Colonic mucosa (tissue), 4 donors: ENCODE data around the gene HMBS. TPM values are rescaled to one million over a fixed set of nuclear protein-coding genes. Genes with fewer than 3 reads are reported as not detected.

Source experiments
- DNase-seq: peaks from one replicate; pipeline ENCODE4 v3.0.0-alpha.2; 2020
- H3K27ac ChIP-seq: fragments of 200-600 bp; one replicate; pipeline ENCODE4 v1.8.0; 2021
- H3K27me3 ChIP-seq: fragments of 200-600 bp; one replicate; pipeline ENCODE4 v1.8.0; 2021
- H3K36me3 ChIP-seq: fragments of 200-600 bp; one replicate; pipeline ENCODE4 v1.8.0; 2021
- H3K4me1 ChIP-seq: fragments of 200-600 bp; one replicate; pipeline ENCODE4 v1.8.0; 2021; ENCODE audit warnings: mild to moderate bottlenecking
- H3K4me3 ChIP-seq: fragments of 200-600 bp; one replicate; pipeline ENCODE4 v1.8.0; 2021
- H3K9ac ChIP-seq, 2 donors: one replicate each; pipeline ENCODE4 v1.7.0; 2013; ENCODE audit warnings: control low read depth in 2 of 2, low read depth in 2 of 2, low read length in 2 of 2
- H3K9me3 ChIP-seq: fragments of 200-600 bp; one replicate; pipeline ENCODE4 v1.8.0; 2021
- intact Hi-C: fragments of 100-400 bp; cut with DNase I; formaldehyde crosslinking; loops from one replicate; pipeline ENCODE4 v1.14.1; 2022
- total RNA-seq, 2 donors: library from RNA; stranded (reverse); fragmentation: NEBNext Ultra II Directional in 1 of 2; extraction: Animal tissue kit (Norgen Biotek cat#: 25700) in 1 of 2; gene quantifications; one replicate each; pipeline ENCODE4 v1.2.1, GENCODE V29; 2021
- TF ChIP-seq, protein P1 (sequence below): fragments of 200-600 bp; IDR thresholded peaks from one replicate; pipeline ENCODE4 v1.8.0; 2022; ENCODE audit warnings: antibody characterized with exemption, mild to moderate bottlenecking
- donor health status: healthy.
- donor health status: DM: no; HTN: no; CAD: no.
- donor health status: DM: no; HTN: no; CAD: no.

HMBS gene
- total RNA-seq, 2 donors from 2014 or later: 18.7 to 50.5 TPM

DNA sequence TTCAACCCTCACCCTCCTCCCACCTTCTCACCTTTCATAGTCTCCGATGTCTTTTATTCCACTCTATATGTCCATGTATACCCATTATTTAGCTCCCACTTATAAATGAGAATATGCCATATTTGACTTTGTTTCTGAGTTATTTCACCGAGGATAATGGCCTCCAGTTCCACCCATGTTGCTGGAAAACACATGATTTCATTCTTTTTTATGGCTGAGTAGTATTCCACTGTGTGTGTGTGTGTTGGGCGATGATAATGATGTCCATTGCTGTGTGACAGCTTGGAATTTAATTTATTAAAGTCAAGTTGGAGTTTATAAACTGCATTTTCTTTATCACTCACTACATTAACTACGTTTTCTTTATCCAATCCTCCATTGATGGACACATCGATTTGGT, 33.5 kb downstream of the HMBS start:
- H3K4me3 ChIP-seq: no peak overlapping the region
- H3K36me3 ChIP-seq: no peaks in the 10 kb centered on the region
- intact Hi-C loops: no loop called here
- H3K4me1 ChIP-seq: peaks cover 5% of the 10 kb centered on the region
- no peak overlapping the region for H3K9ac ChIP-seq
- no peaks in the 10 kb centered on the region for H3K27me3 ChIP-seq
- H3K9me3 ChIP-seq: no peaks in the 10 kb centered on the region
- TF ChIP-seq, protein P1, sequence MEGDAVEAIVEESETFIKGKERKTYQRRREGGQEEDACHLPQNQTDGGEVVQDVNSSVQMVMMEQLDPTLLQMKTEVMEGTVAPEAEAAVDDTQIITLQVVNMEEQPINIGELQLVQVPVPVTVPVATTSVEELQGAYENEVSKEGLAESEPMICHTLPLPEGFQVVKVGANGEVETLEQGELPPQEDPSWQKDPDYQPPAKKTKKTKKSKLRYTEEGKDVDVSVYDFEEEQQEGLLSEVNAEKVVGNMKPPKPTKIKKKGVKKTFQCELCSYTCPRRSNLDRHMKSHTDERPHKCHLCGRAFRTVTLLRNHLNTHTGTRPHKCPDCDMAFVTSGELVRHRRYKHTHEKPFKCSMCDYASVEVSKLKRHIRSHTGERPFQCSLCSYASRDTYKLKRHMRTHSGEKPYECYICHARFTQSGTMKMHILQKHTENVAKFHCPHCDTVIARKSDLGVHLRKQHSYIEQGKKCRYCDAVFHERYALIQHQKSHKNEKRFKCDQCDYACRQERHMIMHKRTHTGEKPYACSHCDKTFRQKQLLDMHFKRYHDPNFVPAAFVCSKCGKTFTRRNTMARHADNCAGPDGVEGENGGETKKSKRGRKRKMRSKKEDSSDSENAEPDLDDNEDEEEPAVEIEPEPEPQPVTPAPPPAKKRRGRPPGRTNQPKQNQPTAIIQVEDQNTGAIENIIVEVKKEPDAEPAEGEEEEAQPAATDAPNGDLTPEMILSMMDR: no peak
- no peak for DNase-seq
- no peak overlapping the region for H3K27ac ChIP-seq

GRCh38 chr11:119118946-119119345, 34.3 kb downstream of the HMBS start:
- TF ChIP-seq, protein P1: no peak
- Histone ChIP-seq H3K36me3 (no peaks in the 10 kb centered on the region), H3K9me3 (no peaks in the 10 kb centered on the region), H3K4me1 (peaks cover 5% of the 10 kb centered on the region), H3K4me3 (no peak overlapping the region), H3K9ac (no peak overlapping the region), H3K27ac (no peak overlapping the region), H3K27me3 (no peaks in the 10 kb centered on the region)
- DNase-seq: no peak
- intact Hi-C loops: no loop called here

DNA sequence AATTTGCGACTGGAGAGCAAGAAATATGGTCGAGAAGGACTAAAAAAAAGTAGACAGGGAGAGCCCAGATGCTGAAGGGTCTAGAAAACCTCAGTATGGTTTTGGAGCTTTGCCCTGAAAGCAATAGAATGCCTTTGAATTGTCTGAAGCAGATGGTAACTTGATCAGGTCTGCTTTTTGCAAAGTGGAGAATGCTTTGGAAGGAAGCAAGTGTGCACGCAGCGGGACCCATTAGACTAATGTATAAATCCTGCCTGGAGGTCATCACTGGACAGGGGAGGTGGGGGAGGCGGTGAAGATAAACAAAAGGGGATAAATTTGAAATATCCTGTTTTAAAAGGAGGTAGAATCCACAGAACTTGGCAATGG, 35.9 kb downstream of the HMBS start:
- intact Hi-C loops: no loop called here
- no peaks in the 10 kb centered on the region for H3K36me3 ChIP-seq
- H3K4me3 ChIP-seq: peak overlapping the region; percentile 79
- H3K9me3 ChIP-seq: no peaks in the 10 kb centered on the region
- no peaks in the 10 kb centered on the region for H3K27me3 ChIP-seq
- no peak for DNase-seq
- no peak overlapping the region for H3K27ac ChIP-seq
- H3K9ac ChIP-seq: peak overlapping the region in 1 of 2 donors; percentile 87
- TF ChIP-seq, protein P1: no peak
- H3K4me1 ChIP-seq: peaks cover 5% of the 10 kb centered on the region

- Histone ChIP-seq H3K9me3 (no peaks in the 10 kb centered on the region), H3K9ac (peak within 1 kb of the TSS; percentile 87 to 92), H3K27ac (peak within 1 kb of the TSS; percentile 91), H3K27me3 (no peaks in the 10 kb centered on the region), H3K4me3 (peak within 1 kb of the TSS; percentile 79), H3K4me1 (peaks cover 5% of the 10 kb centered on the region), H3K36me3 (no peaks in the 10 kb centered on the region)
- TF ChIP-seq, protein P1: no peak
- DNase-seq: peak; percentile 100
- intact Hi-C loops: no loop called here
Observed at GRCh38 chr11:119121008-119121810, 36.5 kb downstream of the HMBS start, which contains the start of gene HINFP. Gene HINFP (plus strand): TSS chr11:119121580. CDS start chr11:119126945, 5,365 bp downstream.

- Histone ChIP-seq H3K4me3 (peak overlapping the region; percentile 79), H3K9ac (peak overlapping the region; percentile 87 to 92), H3K4me1 (peaks cover 5% of the 10 kb centered on the region), H3K27ac (peak overlapping the region; percentile 91), H3K36me3 (no peaks in the 10 kb centered on the region), H3K9me3 (no peaks in the 10 kb centered on the region), H3K27me3 (no peaks in the 10 kb centered on the region)
- TF ChIP-seq, protein P1: no peak
- intact Hi-C loops: no loop called here
- no peak for DNase-seq
Observed at GRCh38 chr11:119121811-119122124, 37.1 kb downstream of the HMBS start.
